Liver (tissue), 9 donors: ENCODE data around the gene SLC38A2. TPM values are rescaled to one million over a fixed set of nuclear protein-coding genes. Genes with fewer than 3 reads are reported as not detected.

Experiments used
- DNase-seq: peaks from one replicate; pipeline ENCODE4 v3.0.0-alpha.2; 2017; ENCODE audit warnings: low spot score
- H3K27ac ChIP-seq, 2 donors: one replicate each; pipeline ENCODE4 v1.7.0; 2013; ENCODE audit warnings: inconsistent platforms in 2 of 2, low read length in 2 of 2, control low read depth in 1 of 2, low read depth in 1 of 2, mild to moderate bottlenecking in 1 of 2
- H3K27me3 ChIP-seq, 4 donors: one replicate each; pipeline versions ENCODE4 v1.6.1 to v1.7.0; 2013; ENCODE audit warnings: low read length in 3 of 4, inconsistent platforms in 1 of 4, mild to moderate bottlenecking in 1 of 4, moderate library complexity in 1 of 4; ENCODE audit not compliant: control insufficient read depth in 4 of 4, insufficient read depth in 4 of 4
- H3K36me3 ChIP-seq, 4 donors: one replicate each; pipeline versions ENCODE4 v1.6.1 to v1.7.0; 2013; ENCODE audit warnings: low read length in 3 of 4, mild to moderate bottlenecking in 3 of 4, low read depth in 1 of 4, moderate library complexity in 1 of 4; ENCODE audit not compliant: control insufficient read depth in 4 of 4, insufficient read depth in 3 of 4
- H3K4me1 ChIP-seq, 4 donors: one replicate each; pipeline versions ENCODE4 v1.6.1 to v1.7.0; 2013; ENCODE audit warnings: low read length in 3 of 4, mild to moderate bottlenecking in 3 of 4, moderate library complexity in 1 of 4; ENCODE audit not compliant: control insufficient read depth in 4 of 4, insufficient read depth in 4 of 4
- H3K4me3 ChIP-seq, 3 donors: one replicate each; pipeline versions ENCODE4 v1.6.1 to v1.7.0; 2013; ENCODE audit warnings: low read length in 3 of 3, control low read depth in 1 of 3, low read depth in 1 of 3, mild to moderate bottlenecking in 1 of 3
- H3K9ac ChIP-seq, 2 donors: one replicate each; pipeline ENCODE4 v1.7.0; 2013; ENCODE audit warnings: low read length in 2 of 2, mild to moderate bottlenecking in 2 of 2, moderate library complexity in 2 of 2, control low read depth in 1 of 2, low read depth in 1 of 2
- H3K9me3 ChIP-seq, 4 donors: one replicate each; pipeline versions ENCODE4 v1.6.1 to v1.7.0; 2013; ENCODE audit warnings: low read length in 3 of 4; ENCODE audit not compliant: control insufficient read depth in 4 of 4
- EGR1 ChIP-seq, 2 donors: IDR thresholded peaks; 2 replicates each; pipeline ENCODE4 v1.6.1; 2016 to 2018; ENCODE audit warnings: antibody characterized with exemption in 2 of 2, low read depth in 2 of 2
- FOXA1 ChIP-seq: IDR thresholded peaks from 2 replicates; pipeline ENCODE4 v1.6.1; 2016; ENCODE audit warnings: antibody characterized with exemption
- FOXA2 ChIP-seq: IDR thresholded peaks from 2 replicates; pipeline ENCODE4 v1.6.1; 2016; ENCODE audit warnings: antibody characterized with exemption
- HNF4A ChIP-seq, 2 donors: conservative IDR thresholded peaks; 2 replicates each; pipeline ENCODE4 v1.6.1; 2016; ENCODE audit warnings: antibody characterized with exemption in 2 of 2, mild to moderate bottlenecking in 2 of 2
- NR2F2 ChIP-seq: IDR thresholded peaks from 2 replicates; pipeline ENCODE4 v1.6.1; 2016; ENCODE audit warnings: antibody characterized with exemption
- RAD21 ChIP-seq, 2 donors: IDR thresholded peaks; 2 replicates each; pipeline ENCODE4 v1.6.1; 2016; ENCODE audit warnings: antibody characterized with exemption in 2 of 2, mild to moderate bottlenecking in 2 of 2
- RXRA ChIP-seq, 2 donors: IDR thresholded peaks; 2 replicates each; pipeline ENCODE4 v1.6.1; 2017 to 2018; ENCODE audit warnings: antibody characterized with exemption in 2 of 2, mild to moderate bottlenecking in 1 of 2
- SP1 ChIP-seq: IDR thresholded peaks from 2 replicates; pipeline ENCODE4 v1.6.1; 2018; ENCODE audit warnings: antibody characterized with exemption, mild to moderate bottlenecking
- YY1 ChIP-seq: IDR thresholded peaks from 2 replicates; pipeline ENCODE4 v1.6.1; 2016; ENCODE audit warnings: antibody characterized with exemption, mild to moderate bottlenecking
- WGBS: extraction: QIAGEN DNeasy Blood & Tissue Kit; methylation state at CpG from one replicate; pipeline ENCODE4 v1.1.7; 2013; 5-methylcytosine and 5-hydroxymethylcytosine counted together
- polyA plus RNA-seq, 2 donors: library from polyadenylated mRNA; stranded (reverse) in 1 of 2; unstranded in 1 of 2; fragments of 200-250 nt in 1 of 2; fragments of >200 nt in 1 of 2; fragmentation: Nextera tagmentation in 1 of 2; extraction: Ambion mirVana in 1 of 2; gene quantifications; one replicate each; pipeline versions ENCODE4 v1.2.1 to v1.2.3, GENCODE V29; 2013 to 2015
- total RNA-seq, 2 donors: library from RNA; depleted of rRNA; stranded (reverse); fragments of >200 nt; gene quantifications; one replicate each; pipeline ENCODE4 v1.2.3, GENCODE V29; 2014
- TF ChIP-seq, protein P1 (sequence below): IDR thresholded peaks from 2 replicates; pipeline ENCODE4 v1.6.1; 2016; ENCODE audit warnings: antibody characterized with exemption
- TF ChIP-seq, protein P2 (sequence below): IDR thresholded peaks from 2 replicates; pipeline ENCODE4 v1.6.1; 2016; ENCODE audit warnings: antibody characterized with exemption, mild to moderate bottlenecking
- TF ChIP-seq, protein P3 (sequence below): IDR thresholded peaks from 2 replicates; pipeline ENCODE4 v1.6.1; 2016; ENCODE audit warnings: antibody characterized with exemption
- donor health status: healthy.
- donor health status: healthy.
- donor health status: healthy.
- donor health status: healthy.
- donor health status: healthy.

Gene SLC38A2
- total and polyA plus RNA-seq, 4 donors = 50.6 to 472 (median 97.4) TPM

DNA sequence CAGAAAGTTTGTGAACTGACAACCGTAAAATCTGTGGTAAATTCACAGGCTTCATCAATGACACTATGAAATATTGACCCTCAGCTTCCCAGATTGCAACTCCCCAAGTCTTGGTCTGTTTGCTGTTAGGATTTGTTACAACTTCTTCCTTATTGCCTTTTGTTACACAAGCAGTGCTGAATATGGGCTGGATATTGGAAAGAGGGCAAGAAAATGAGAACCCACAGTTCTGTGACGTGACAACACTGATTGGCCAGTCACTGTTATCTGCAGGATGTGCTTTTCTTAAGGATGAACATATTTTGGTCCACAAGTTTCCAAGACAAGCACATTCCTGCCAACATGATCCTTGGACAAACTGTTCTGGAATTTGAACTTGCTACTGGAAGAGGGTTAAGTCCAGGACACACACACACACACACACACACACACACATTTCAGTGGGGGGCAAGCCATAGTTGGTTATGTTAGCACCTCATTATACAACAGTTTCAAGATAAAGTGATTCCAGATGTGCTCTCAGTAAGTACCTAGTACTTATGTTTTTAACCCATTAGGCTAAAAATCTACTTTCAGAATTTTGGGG lies 16.6 kb upstream of the SLC38A2 start:
- TF ChIP-seq EGR1 (IDR thresholded peaks at IDR 0.05; ENCODE audit: low read depth in 2 of 2) = no peak
- peak; percentile 24 to 30 for TF ChIP-seq HNF4A (conservative IDR thresholded peaks at IDR 0.05)
- TF ChIP-seq, protein P1, sequence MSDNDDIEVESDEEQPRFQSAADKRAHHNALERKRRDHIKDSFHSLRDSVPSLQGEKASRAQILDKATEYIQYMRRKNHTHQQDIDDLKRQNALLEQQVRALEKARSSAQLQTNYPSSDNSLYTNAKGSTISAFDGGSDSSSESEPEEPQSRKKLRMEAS = no peak
- TF ChIP-seq NR2F2 = peak; percentile 95
- peak; percentile 56 to 83 for TF ChIP-seq RXRA (IDR thresholded peaks at IDR 0.05)
- peak in 1 of 2 donors; percentile 39 for TF ChIP-seq RAD21 (IDR thresholded peaks at IDR 0.05)
- peak; percentile 83 for TF ChIP-seq SP1
- Histone ChIP-seq H3K36me3 (no peaks in the 10 kb centered on the region), H3K27me3 (no peaks in the 10 kb centered on the region), H3K4me1 (peaks cover 6 to 35% (median 30%) of the 10 kb centered on the region in 4 donors), H3K9me3 (no peaks in the 10 kb centered on the region), H3K9ac (no peak overlapping the region), H3K4me3 (no peak overlapping the region), H3K27ac (no peak overlapping the region)
- DNase-seq = no peak
- WGBS = 78% methylated on average over 2 of the region's 2 CpGs

GRCh38 chr12:46388427-46389021 lies 16.0 kb upstream of the SLC38A2 start:
- Histone ChIP-seq H3K27ac (peak overlapping the region in 1 of 2 donors; percentile 15), H3K9ac (no peak overlapping the region), H3K36me3 (no peaks in the 10 kb centered on the region), H3K4me3 (no peak overlapping the region), H3K4me1 (peaks cover 6 to 35% (median 30%) of the 10 kb centered on the region in 4 donors), H3K27me3 (no peaks in the 10 kb centered on the region), H3K9me3 (no peaks in the 10 kb centered on the region)
- DNase-seq = no peak
- 74% methylated on average over 3 of the region's 3 CpGs for WGBS
- TF ChIP-seq, protein P2, sequence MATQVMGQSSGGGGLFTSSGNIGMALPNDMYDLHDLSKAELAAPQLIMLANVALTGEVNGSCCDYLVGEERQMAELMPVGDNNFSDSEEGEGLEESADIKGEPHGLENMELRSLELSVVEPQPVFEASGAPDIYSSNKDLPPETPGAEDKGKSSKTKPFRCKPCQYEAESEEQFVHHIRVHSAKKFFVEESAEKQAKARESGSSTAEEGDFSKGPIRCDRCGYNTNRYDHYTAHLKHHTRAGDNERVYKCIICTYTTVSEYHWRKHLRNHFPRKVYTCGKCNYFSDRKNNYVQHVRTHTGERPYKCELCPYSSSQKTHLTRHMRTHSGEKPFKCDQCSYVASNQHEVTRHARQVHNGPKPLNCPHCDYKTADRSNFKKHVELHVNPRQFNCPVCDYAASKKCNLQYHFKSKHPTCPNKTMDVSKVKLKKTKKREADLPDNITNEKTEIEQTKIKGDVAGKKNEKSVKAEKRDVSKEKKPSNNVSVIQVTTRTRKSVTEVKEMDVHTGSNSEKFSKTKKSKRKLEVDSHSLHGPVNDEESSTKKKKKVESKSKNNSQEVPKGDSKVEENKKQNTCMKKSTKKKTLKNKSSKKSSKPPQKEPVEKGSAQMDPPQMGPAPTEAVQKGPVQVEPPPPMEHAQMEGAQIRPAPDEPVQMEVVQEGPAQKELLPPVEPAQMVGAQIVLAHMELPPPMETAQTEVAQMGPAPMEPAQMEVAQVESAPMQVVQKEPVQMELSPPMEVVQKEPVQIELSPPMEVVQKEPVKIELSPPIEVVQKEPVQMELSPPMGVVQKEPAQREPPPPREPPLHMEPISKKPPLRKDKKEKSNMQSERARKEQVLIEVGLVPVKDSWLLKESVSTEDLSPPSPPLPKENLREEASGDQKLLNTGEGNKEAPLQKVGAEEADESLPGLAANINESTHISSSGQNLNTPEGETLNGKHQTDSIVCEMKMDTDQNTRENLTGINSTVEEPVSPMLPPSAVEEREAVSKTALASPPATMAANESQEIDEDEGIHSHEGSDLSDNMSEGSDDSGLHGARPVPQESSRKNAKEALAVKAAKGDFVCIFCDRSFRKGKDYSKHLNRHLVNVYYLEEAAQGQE = no peak
- TF ChIP-seq FOXA1 (no peak), YY1 (no peak), FOXA2 (no peak), EGR1 (IDR thresholded peaks at IDR 0.05; ENCODE audit: low read depth in 2 of 2) (no peak), RAD21 (IDR thresholded peaks at IDR 0.05) (no peak), RXRA (IDR thresholded peaks at IDR 0.05) (no peak)
- TF ChIP-seq, protein P3, sequence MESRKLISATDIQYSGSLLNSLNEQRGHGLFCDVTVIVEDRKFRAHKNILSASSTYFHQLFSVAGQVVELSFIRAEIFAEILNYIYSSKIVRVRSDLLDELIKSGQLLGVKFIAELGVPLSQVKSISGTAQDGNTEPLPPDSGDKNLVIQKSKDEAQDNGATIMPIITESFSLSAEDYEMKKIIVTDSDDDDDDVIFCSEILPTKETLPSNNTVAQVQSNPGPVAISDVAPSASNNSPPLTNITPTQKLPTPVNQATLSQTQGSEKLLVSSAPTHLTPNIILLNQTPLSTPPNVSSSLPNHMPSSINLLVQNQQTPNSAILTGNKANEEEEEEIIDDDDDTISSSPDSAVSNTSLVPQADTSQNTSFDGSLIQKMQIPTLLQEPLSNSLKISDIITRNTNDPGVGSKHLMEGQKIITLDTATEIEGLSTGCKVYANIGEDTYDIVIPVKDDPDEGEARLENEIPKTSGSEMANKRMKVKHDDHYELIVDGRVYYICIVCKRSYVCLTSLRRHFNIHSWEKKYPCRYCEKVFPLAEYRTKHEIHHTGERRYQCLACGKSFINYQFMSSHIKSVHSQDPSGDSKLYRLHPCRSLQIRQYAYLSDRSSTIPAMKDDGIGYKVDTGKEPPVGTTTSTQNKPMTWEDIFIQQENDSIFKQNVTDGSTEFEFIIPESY = no peak
- TF ChIP-seq, protein P1 = no peak
